SK-N-SH (cell line): ENCODE data around the gene AKAP11. TPM values are rescaled to one million over a fixed set of nuclear protein-coding genes. Genes with fewer than 3 reads are reported as not detected.

Experiments
- CTCF ChIA-PET: fragments of 300-600, 350-600 bp; formaldehyde crosslinking; extraction: SDS; loops from one replicate; lab custom pipeline; 2021; lab: Yijun Ruan, JAX
- POLR2A ChIA-PET: fragments of 350-600 bp; sonication (Branson Sonifier 250); formaldehyde crosslinking; extraction: SDS; loops from one replicate; lab custom pipeline; 2020; ENCODE audit warnings: antibody characterized with exemption, inconsistent platforms; lab: Yijun Ruan, JAX
- DNase-seq: peaks from one replicate; pipeline ENCODE4 v3.0.0; 2012
- H2AFZ ChIP-seq: fragments of 200-600 bp; sonication (generic); 2 replicates; pipeline ENCODE4 v1.8.1; 2016; ENCODE audit warnings: antibody characterized with exemption, mild to moderate bottlenecking, low read depth
- H3F3A ChIP-seq: fragments of 200-600 bp; sonication (generic); replicated peaks from 2 replicates; pipeline ENCODE3; 2016; ENCODE audit warnings: antibody characterized with exemption, mild to moderate bottlenecking; ENCODE audit not compliant: insufficient read depth
- H3K27ac ChIP-seq, 2 experiments: fragments of 200-500 bp in 1 of 2; fragments of 200-600 bp in 1 of 2; sonication (Bioruptor generic) in 1 of 2; sonication (generic), shearing (Covaris generic) in 1 of 2; 2 replicates each; pipeline versions ENCODE4 v1.5.1 to v1.6.1; 2014 to 2016; ENCODE audit warnings: low read depth in 2 of 2, inconsistent platforms in 1 of 2, low read length in 1 of 2, mild to moderate bottlenecking in 1 of 2, mixed read lengths in 1 of 2
- H3K27me3 ChIP-seq: fragments of 200-600 bp; sonication (generic), shearing (Covaris generic); 2 replicates; pipeline ENCODE4 v1.6.1; 2016; ENCODE audit warnings: mixed run types; ENCODE audit not compliant: insufficient read depth
- H3K36me3 ChIP-seq, 2 experiments: fragments of 200-500 bp in 1 of 2; fragments of 200-600 bp in 1 of 2; sonication (Bioruptor generic) in 1 of 2; sonication (generic) in 1 of 2; replicated peaks in 1 of 2; 2 replicates each; pipeline versions ENCODE3 to v1.5.1; 2014 to 2016; ENCODE audit warnings: low read length in 1 of 2, mild to moderate bottlenecking in 1 of 2; ENCODE audit not compliant: insufficient read depth in 2 of 2, control insufficient read depth in 1 of 2
- H3K4me1 ChIP-seq, 2 experiments: fragments of 200-500 bp in 1 of 2; fragments of 200-600 bp in 1 of 2; sonication (Bioruptor generic) in 1 of 2; sonication (generic), shearing (Covaris generic) in 1 of 2; 2 replicates each; pipeline versions ENCODE4 v1.5.1 to v1.6.1; 2014 to 2016; ENCODE audit warnings: low read depth in 1 of 2, low read length in 1 of 2, mixed run types in 1 of 2; ENCODE audit not compliant: insufficient read depth in 2 of 2, control insufficient read depth in 1 of 2
- H3K4me2 ChIP-seq: fragments of 200-600 bp; sonication (generic), shearing (Covaris generic); 2 replicates; pipeline ENCODE4 v1.6.1; 2017; ENCODE audit warnings: mixed run types
- H3K4me3 ChIP-seq, 2 experiments: fragments of 200-500 bp in 1 of 2; fragments of 200-600 bp in 1 of 2; sonication (Bioruptor generic) in 1 of 2; sonication (generic), shearing (Covaris generic) in 1 of 2; 2 replicates each; pipeline versions ENCODE4 v1.5.1 to v1.8.1; 2014 to 2016; ENCODE audit warnings: low read depth in 2 of 2, inconsistent platforms in 1 of 2, low read length in 1 of 2, mild to moderate bottlenecking in 1 of 2, mixed read lengths in 1 of 2, moderate library complexity in 1 of 2
- H3K79me2 ChIP-seq: fragments of 200-600 bp; sonication (generic); 2 replicates; pipeline ENCODE4 v1.8.1; 2017; ENCODE audit warnings: mild to moderate bottlenecking; ENCODE audit not compliant: insufficient read depth
- H3K9ac ChIP-seq: fragments of 200-600 bp; sonication (generic); 2 replicates; pipeline ENCODE4 v1.6.1; 2017; ENCODE audit warnings: mixed run types
- H3K9me2 ChIP-seq: fragments of 200-600 bp; sonication (generic); 2 replicates; pipeline ENCODE4 v1.6.1; 2017; ENCODE audit warnings: mixed run types
- H3K9me3 ChIP-seq: fragments of 200-600 bp; sonication (generic); 2 replicates; pipeline ENCODE4 v1.6.1; 2017; ENCODE audit warnings: mixed run types, mild to moderate bottlenecking, moderate library complexity
- H4K20me1 ChIP-seq: fragments of 200-600 bp; sonication (generic); 2 replicates; pipeline ENCODE4 v1.6.1; 2017; ENCODE audit warnings: mild to moderate bottlenecking, mixed run types; ENCODE audit not compliant: insufficient read depth
- CHD2 ChIP-seq: fragments of 150-350 bp; IDR thresholded peaks from 2 replicates; pipeline ENCODE4 v1.6.1; 2018; ENCODE audit warnings: low read length; ENCODE audit not compliant: partially characterized antibody
- ELF1 ChIP-seq: IDR thresholded peaks from 2 replicates; pipeline ENCODE4 v1.4.0; 2012
- EP300 ChIP-seq, 2 experiments: IDR thresholded peaks; 2 replicates each; pipeline versions ENCODE4 v1.4.0 to v1.6.1; 2012; ENCODE audit warnings: borderline replicate concordance in 1 of 2, low read depth in 1 of 2, low read length in 1 of 2
- FOXJ3 ChIP-seq: sonication (generic); formaldehyde crosslinking; IDR thresholded peaks from 2 replicates; pipeline ENCODE4 v1.5.1; 2020; ENCODE audit warnings: mild to moderate bottlenecking, missing genetic modification reagents
- FOXM1 ChIP-seq: IDR thresholded peaks from 2 replicates; pipeline ENCODE4 v1.4.0; 2012; ENCODE audit warnings: low read depth, mild to moderate bottlenecking
- MEF2A ChIP-seq: IDR thresholded peaks from 2 replicates; pipeline ENCODE4 v1.4.0; 2012; ENCODE audit warnings: low read depth, borderline replicate concordance
- NRF1 ChIP-seq: IDR thresholded peaks from 2 replicates; pipeline ENCODE4 v1.6.1; 2012; ENCODE audit warnings: low read depth, mild to moderate bottlenecking, low read length
- PBX3 ChIP-seq: IDR thresholded peaks from 2 replicates; pipeline ENCODE4; 2012
- POLR2AphosphoS5 ChIP-seq: IDR thresholded peaks from 2 replicates; pipeline ENCODE4 v1.6.1; 2012; ENCODE audit warnings: low read depth, low read length
- RAD21 ChIP-seq: IDR thresholded peaks from 2 replicates; pipeline ENCODE4 v1.6.1; 2012; ENCODE audit warnings: mild to moderate bottlenecking, low read length
- REST ChIP-seq: IDR thresholded peaks from 2 replicates; pipeline ENCODE4 v1.6.1; 2012; ENCODE audit warnings: mild to moderate bottlenecking, low read depth, low read length, moderate library complexity
- SIN3A ChIP-seq: IDR thresholded peaks from 2 replicates; pipeline ENCODE4 v1.6.1; 2012; ENCODE audit warnings: low read depth, mild to moderate bottlenecking, low read length, moderate library complexity, borderline replicate concordance
- SMC3 ChIP-seq: IDR thresholded peaks from 2 replicates; pipeline ENCODE4 v1.6.1; 2012; ENCODE audit warnings: low read depth, low read length, improper control_type of control experiment
- TAF1 ChIP-seq: IDR thresholded peaks from 2 replicates; pipeline ENCODE4 v1.6.1; 2012; ENCODE audit warnings: low read depth, mild to moderate bottlenecking, low read length, moderate library complexity, borderline replicate concordance
- TCF12 ChIP-seq: IDR thresholded peaks from 2 replicates; pipeline ENCODE4 v1.4.0; 2012
- TEAD4 ChIP-seq: IDR thresholded peaks from 2 replicates; pipeline ENCODE4 v1.4.0; 2012; ENCODE audit warnings: mild to moderate bottlenecking, borderline replicate concordance; ENCODE audit not compliant: insufficient read depth
- USF1 ChIP-seq: IDR thresholded peaks from 2 replicates; pipeline ENCODE4 v1.4.0; 2012; ENCODE audit warnings: low read depth, borderline replicate concordance
- USF2 ChIP-seq: fragments of 150-350 bp; IDR thresholded peaks from 2 replicates; pipeline ENCODE4 v1.6.1; 2017; ENCODE audit warnings: antibody characterized with exemption, low read length, low read depth, borderline replicate concordance
- WGBS: methylation state at CpG from one replicate; pipeline ENCODE4 v1.1.6; 2017; ENCODE audit warnings: low lambda C conversion rate; 5-methylcytosine and 5-hydroxymethylcytosine counted together
- polyA plus RNA-seq, 3 experiments: library from polyadenylated mRNA; depleted of rRNA; stranded (reverse); fragments of >200 nt; gene quantifications; 2 replicates each; pipeline ENCODE4 v1.2.3, GENCODE V29; 2012

The AKAP11 gene
- polyA plus RNA-seq, 1 of the 3 experiments (the other 2 are of a cell fraction) = 5.6 TPM

GRCh38 chr13:42228527-42228926, 43.4 kb upstream of the AKAP11 start (continued):
- TF ChIP-seq REST (no peak), SMC3 (no peak), PBX3 (no peak), FOXJ3 (CRISPR knock-in tag) (no peak)

- Histone ChIP-seq H3K36me3 (peaks cover 8 to 34% of the 10 kb centered on the region in 2 experiments), H3K9ac (no peak overlapping the region), H3K9me2 (no peaks in the 10 kb centered on the region), H3K4me2 (no peak overlapping the region), H3K79me2 (no peaks in the 10 kb centered on the region), H3K9me3 (no peaks in the 10 kb centered on the region), H3K27me3 (no peaks in the 10 kb centered on the region), H3K4me1 (no peaks in the 10 kb centered on the region; a peak in 1 of 4 replicates), H2AFZ (no peak overlapping the region), H3K27ac (no peak overlapping the region), H3F3A (no peaks in the 10 kb centered on the region), H4K20me1 (no peaks in the 10 kb centered on the region), H3K4me3 (no peak overlapping the region)
- POLR2A ChIA-PET = no interaction called here
- CTCF ChIA-PET = interaction anchor here (1.3 to 1.7 kb wide), 3 partner anchors 9 to 14 kb away, joined by 3 to 5 read pairs (median 3); no protein-coding TSS in a partner anchor
- TF ChIP-seq TEAD4 (no peak), TAF1 (no peak), USF1 (no peak), NRF1 (no peak), ELF1 (no peak), SIN3A (no peak), EP300 (IDR thresholded peaks at IDR 0.05; ENCODE audit: borderline replicate concordance in 1 of 2, low read depth in 1 of 2, low read length in 1 of 2) (no peak), REST (no peak), CHD2 (no peak), PBX3 (no peak), MEF2A (no peak), TCF12 (no peak), FOXM1 (no peak), RAD21 (no peak), USF2 (no peak), POLR2AphosphoS5 (no peak)
- no peak for DNase-seq
- 79% methylated on average over 3 of the region's 3 CpGs for WGBS
Measured at GRCh38 chr13:42229287-42229686, 42.7 kb upstream of the AKAP11 start.
